ENCODE measurements around the gene NUDT19. TPM values are rescaled to one million over a fixed set of nuclear protein-coding genes. Genes with fewer than 3 reads are reported as not detected.
A peak's percentile ranks its signal among the peaks of the same experiment; 100 is the strongest.
"Not testable (repeated sequence)": the region's sequence is repeated elsewhere in the genome, so short reads cannot be mapped to it uniquely, and the experiment has no call there.

The NUDT19 gene
- total and polyA plus RNA-seq, 2 experiments from 2014 or later, result 2.4 to 3.9 TPM

- TF ChIP-seq ZNF462 (CRISPR knock-in tag; IDR thresholded peaks at IDR 0.05) (no peak), ZNF114 (CRISPR knock-in tag; IDR thresholded peaks at IDR 0.05) (no peak), EZH2phosphoT487 (IDR thresholded peaks at IDR 0.05; ENCODE audit: unreplicated experiment) (no peak), NANOG (IDR thresholded peaks at IDR 0.05; ENCODE audit: borderline replicate concordance) (no peak), EZH2 (IDR thresholded peaks at IDR 0.05; ENCODE audit: low read depth, unreplicated experiment) (no peak), JUNB (IDR thresholded peaks at IDR 0.05; ENCODE audit: unreplicated experiment) (no peak), ETS1 (IDR thresholded peaks at IDR 0.05) (no peak), CREB1 (CRISPR knock-in tag; IDR thresholded peaks at IDR 0.05; ENCODE audit: low read depth) (no peak)
Measured at GRCh38 chr19:32650671-32651070, 41.0 kb upstream of the NUDT19 start (continued).

GRCh38 chr19:32651729-32652140 is 39.9 kb upstream of the NUDT19 start:
- Histone ChIP-seq H3K27ac (ENCODE audit: low read depth) (peak overlapping the region; percentile 63; the same call in 1 of the 2 replicates), H3F3A (replicated peaks; ENCODE audit: low read depth) (no peaks in the 10 kb centered on the region), H3K36me3 (ENCODE audit: insufficient read depth) (peaks cover 8% of the 10 kb centered on the region; the same call in 1 of the 2 replicates), H3K79me2 (replicated peaks; ENCODE audit: insufficient read depth) (peaks cover 4% of the 10 kb centered on the region; the same call in 1 of the 2 replicates), H4K20me1 (replicated peaks; ENCODE audit: insufficient read depth) (peaks cover 8% of the 10 kb centered on the region), H3K9me2 (ENCODE audit: insufficient read depth) (no peaks in the 10 kb centered on the region), H2AFZ (no peak overlapping the region), H3K4me2 (no peak overlapping the region; the same call in 1 of the 2 replicates), H3K4me3 (no peak overlapping the region), H3K4me1 (ENCODE audit: insufficient read depth) (no peaks in the 10 kb centered on the region), H3K27me3 (ENCODE audit: insufficient read depth) (no peaks in the 10 kb centered on the region)
- Mint-ChIP-seq H3K4me3 (no peak overlapping the region), H3K9me3 (no peaks in the 10 kb centered on the region), H3K27ac (peak overlapping the region; percentile 93), H3K4me1 (peaks cover 16% of the 10 kb centered on the region; the same call in 2 of the 3 replicates), H3K36me3 (ENCODE audit: low read depth) (peaks cover 48% of the 10 kb centered on the region), H3K27me3 (ENCODE audit: insufficient read depth, low read depth, poor library complexity) (peaks cover 5% of the 10 kb centered on the region)
- peak; percentile 12 to 27; a peak in 1 of 4 replicates for TF ChIP-seq CTCF (conservative IDR thresholded peaks at IDR 0.05; ENCODE audit: low read depth in 2 of 2)
- no peak for TF ChIP-seq ZNF114 (CRISPR knock-in tag; IDR thresholded peaks at IDR 0.05)
- no peak for TF ChIP-seq ZNF331 (CRISPR knock-in tag; IDR thresholded peaks at IDR 0.05; ENCODE audit: low read depth)
- ATAC-seq, result peak; percentile 96
- DNase-seq (ENCODE audit: low spot score), result peak; percentile 81

- not testable (repeated sequence) for DNase-seq (ENCODE audit: low spot score); H2AFZ ChIP-seq; H3K36me3 ChIP-seq (ENCODE audit: insufficient read depth); H3K4me3 Mint-ChIP-seq; ATAC-seq; H4K20me1 ChIP-seq (replicated peaks; ENCODE audit: insufficient read depth); H3K79me2 ChIP-seq (replicated peaks; ENCODE audit: insufficient read depth); H3K9me2 ChIP-seq (ENCODE audit: insufficient read depth); H3K9me3 Mint-ChIP-seq; H3K4me2 ChIP-seq; H3F3A ChIP-seq (replicated peaks; ENCODE audit: low read depth); H3K27me3 Mint-ChIP-seq (ENCODE audit: insufficient read depth, low read depth, poor library complexity); H3K4me3 ChIP-seq; H3K27me3 ChIP-seq (ENCODE audit: insufficient read depth); H3K4me1 ChIP-seq (ENCODE audit: insufficient read depth)
- Mint-ChIP-seq H3K27ac (peak overlapping the region; percentile 68; the same call in 1 of the 2 replicates), H3K36me3 (ENCODE audit: low read depth) (peaks cover 44% of the 10 kb centered on the region), H3K4me1 (peaks cover 16% of the 10 kb centered on the region; the same call in 2 of the 3 replicates)
- peak overlapping the region; percentile 63 for H3K27ac ChIP-seq (ENCODE audit: low read depth)
Measured at GRCh38 chr19:32652331-32652730, 39.3 kb upstream of the NUDT19 start.

All from GM23338 (cell line).